HCT116 (cell line): ENCODE measurements around the gene AKNAD1. TPM values are rescaled to one million over a fixed set of nuclear protein-coding genes. Genes with fewer than 3 reads are reported as not detected.

Source experiments
- ATAC-seq: fragments of 200-7000 bp; cut with Tn5 transposase; 2 replicates; pipeline ENCODE4 v1.9.1; 2020; ENCODE audit warnings: mild to moderate bottlenecking, moderate library complexity
- BruUV-seq: library from RNA; stranded (reverse); fragments of 400-500 nt; replicated peaks from 2 replicates; lab custom pipeline; 2021; lab: Mats Ljungman, UMichigan
- CTCF ChIA-PET: fragments of 300-600 bp; sonication (Branson Sonifier 250); formaldehyde crosslinking; loops from one replicate; lab custom pipeline; 2021; ENCODE audit warnings: antibody characterized with exemption; lab: Charles Lee
- POLR2A ChIA-PET: fragments of 300-600, 350-600 bp; sonication (Branson Sonifier 250); formaldehyde crosslinking; loops from one replicate; lab custom pipeline; 2021; ENCODE audit warnings: antibody characterized with exemption; lab: Charles Lee
- RAD21 ChIA-PET, 2 experiments: fragments of 300-600 bp; sonication (Branson Sonifier 250); formaldehyde crosslinking; loops; one replicate each; lab custom pipeline; 2023; ENCODE audit warnings: low total read pairs in 2 of 2; ENCODE audit not compliant: uncharacterized antibody in 2 of 2, unreplicated experiment in 2 of 2, low non-redundant PET in 1 of 2; lab: Charles Lee
- DNase-seq: peaks from one replicate; pipeline ENCODE4 v3.0.0-alpha.2; 2010; ENCODE audit warnings: low read depth, low spot score
- H2AFZ ChIP-seq: fragments of 200-600 bp; shearing (Covaris generic), sonication (generic); 2 replicates; pipeline ENCODE4 v1.6.1; 2017; ENCODE audit warnings: low read depth, mixed run types, mixed read lengths, antibody characterized with exemption, low read length; ENCODE audit not compliant: poor library complexity, severe bottlenecking
- H3K27ac ChIP-seq: 2 replicates; pipeline ENCODE4 v1.5.1; 2012; ENCODE audit warnings: low read depth, low read length
- H3K27me3 ChIP-seq: fragments of 200-600 bp; sonication (generic); 2 replicates; pipeline ENCODE4 v1.6.1; 2016; ENCODE audit warnings: mixed run types, low read length, mixed read lengths; ENCODE audit not compliant: insufficient read depth
- H3K36me3 ChIP-seq, 2 experiments: fragments of 200-500 bp in 1 of 2; fragments of 200-600 bp in 1 of 2; sonication (Bioruptor generic) in 1 of 2; sonication (generic) in 1 of 2; 2 replicates each; pipeline versions ENCODE4 v1.5.1 to v1.6.1; 2014 to 2016; ENCODE audit warnings: low read length in 2 of 2, inconsistent platforms in 1 of 2, mixed read lengths in 1 of 2, mixed run types in 1 of 2; ENCODE audit not compliant: insufficient read depth in 2 of 2, control insufficient read depth in 1 of 2
- H3K4me1 ChIP-seq, 2 experiments: fragments of 200-600 bp in 1 of 2; sonication (generic) in 1 of 2; 2 replicates each; pipeline versions ENCODE4 v1.5.1 to v1.6.1; 2012 to 2017; ENCODE audit warnings: low read length in 2 of 2, inconsistent platforms in 1 of 2, mild to moderate bottlenecking in 1 of 2, mixed read lengths in 1 of 2, mixed run types in 1 of 2, moderate library complexity in 1 of 2; ENCODE audit not compliant: insufficient read depth in 2 of 2, control insufficient read depth in 1 of 2
- H3K4me2 ChIP-seq: fragments of 200-600 bp; sonication (generic); 2 replicates; pipeline ENCODE4 v1.6.1; 2017; ENCODE audit warnings: mixed run types, low read length, mixed read lengths
- H3K4me3 ChIP-seq, 2 experiments: fragments of 200-600 bp in 1 of 2; sonication (generic) in 1 of 2; replicated peaks in 1 of 2; 2 replicates each; pipeline ENCODE4 v1.5.1; 2011 to 2016; ENCODE audit warnings: low read length in 2 of 2, control low read depth in 1 of 2, low read depth in 1 of 2, mild to moderate bottlenecking in 1 of 2, mixed read lengths in 1 of 2, mixed run types in 1 of 2
- H3K79me2 ChIP-seq: fragments of 200-600 bp; sonication (generic); 2 replicates; pipeline ENCODE4 v1.6.1; 2017; ENCODE audit warnings: mild to moderate bottlenecking, mixed run types, low read length, moderate library complexity, mixed read lengths; ENCODE audit not compliant: insufficient read depth
- H3K9ac ChIP-seq: fragments of 200-600 bp; sonication (generic); 2 replicates; pipeline ENCODE4 v1.6.1; 2016; ENCODE audit warnings: low read length, mixed read lengths
- H3K9me2 ChIP-seq: fragments of 200-600 bp; sonication (generic), shearing (Covaris generic); 2 replicates; pipeline ENCODE4 v1.6.1; 2017; ENCODE audit warnings: mixed run types, mild to moderate bottlenecking, moderate library complexity; ENCODE audit not compliant: insufficient read depth
- H3K9me3 ChIP-seq, 2 experiments: fragments of 200-500 bp in 1 of 2; fragments of 200-600 bp in 1 of 2; sonication (Bioruptor generic) in 1 of 2; sonication (generic) in 1 of 2; 2 replicates each; pipeline ENCODE4 v1.6.1; 2014 to 2017; ENCODE audit warnings: low read length in 2 of 2, mixed read lengths in 2 of 2, inconsistent platforms in 1 of 2, low read depth in 1 of 2, mild to moderate bottlenecking in 1 of 2, mixed run types in 1 of 2, moderate library complexity in 1 of 2; ENCODE audit not compliant: control insufficient read depth in 1 of 2, insufficient read depth in 1 of 2
- H4K20me1 ChIP-seq: fragments of 200-600 bp; sonication (generic), shearing (Covaris generic); 2 replicates; pipeline ENCODE4 v1.6.1; 2017; ENCODE audit warnings: mixed run types, mild to moderate bottlenecking, moderate library complexity; ENCODE audit not compliant: insufficient read depth
- CBX3 ChIP-seq: IDR thresholded peaks from 2 replicates; pipeline ENCODE4 v1.6.1; 2012; ENCODE audit warnings: low read depth
- CEBPB ChIP-seq: IDR thresholded peaks from 2 replicates; pipeline ENCODE4 v1.6.1; 2012; ENCODE audit warnings: low read depth
- EGR1 ChIP-seq: IDR thresholded peaks from 2 replicates; pipeline ENCODE4 v1.6.1; 2012; ENCODE audit warnings: low read depth
- ELF1 ChIP-seq: IDR thresholded peaks from 2 replicates; pipeline ENCODE4 v1.6.1; 2012; ENCODE audit warnings: low read depth, borderline replicate concordance
- EZH2 ChIP-seq: fragments of 200-600 bp; sonication (generic); IDR thresholded peaks from 2 replicates; pipeline ENCODE4 v1.6.1; 2017; ENCODE audit warnings: antibody characterized with exemption, mixed run types
- EZH2phosphoT487 ChIP-seq: fragments of 200-600 bp; IDR thresholded peaks from 2 replicates; pipeline ENCODE4 v1.6.1; 2018; ENCODE audit warnings: antibody characterized with exemption, borderline replicate concordance
- MAX ChIP-seq: IDR thresholded peaks from 2 replicates; pipeline ENCODE4 v1.6.1; 2012
- POLR2A ChIP-seq: IDR thresholded peaks from 2 replicates; pipeline ENCODE4 v1.7.0; 2011; ENCODE audit warnings: borderline replicate concordance; ENCODE audit not compliant: insufficient read depth, insufficient read length; ENCODE audit errors: extremely low read depth
- POLR2AphosphoS5 ChIP-seq: IDR thresholded peaks from 2 replicates; pipeline ENCODE4 v1.6.1; 2011; ENCODE audit warnings: mild to moderate bottlenecking, low read depth, low read length, moderate library complexity
- SIN3A ChIP-seq: IDR thresholded peaks from 2 replicates; pipeline ENCODE4 v1.6.1; 2012; ENCODE audit warnings: low read depth
- SRF ChIP-seq: IDR thresholded peaks from 2 replicates; pipeline ENCODE4 v1.6.1; 2012; ENCODE audit warnings: low read depth
- YY1 ChIP-seq: IDR thresholded peaks from 2 replicates; pipeline ENCODE4 v1.6.1; 2011; ENCODE audit warnings: low read length, low read depth, moderate library complexity, mild to moderate bottlenecking; ENCODE audit not compliant: insufficient replicate concordance; ENCODE audit errors: extremely low read depth
- ZFX ChIP-seq: fragments of 450-650 bp; IDR thresholded peaks from 2 replicates; pipeline ENCODE4 v1.6.1; 2017
- ZNF274 ChIP-seq: fragments of 200-500 bp; sonication (Bioruptor generic); IDR thresholded peaks from 2 replicates; pipeline ENCODE4 v1.6.1; 2014; ENCODE audit warnings: mild to moderate bottlenecking, low read depth, low read length, inconsistent platforms
- intact Hi-C: fragments of 100-400 bp; cut with micrococcal nuclease; formaldehyde crosslinking; loops from 2 replicates; pipeline ENCODE4 v1.10.0; 2022
- total RNA-seq: library from RNA; stranded (reverse); gene quantifications from one replicate; pipeline ENCODE4 v1.2.1, GENCODE V29; 2021; ENCODE audit not compliant: unreplicated experiment
- TF ChIP-seq, protein P1 (sequence below): IDR thresholded peaks from 2 replicates; pipeline ENCODE4 v1.6.1; 2012

Gene AKNAD1
- total RNA-seq, 1 experiment from 2014 or later: 0.15 TPM

DNA sequence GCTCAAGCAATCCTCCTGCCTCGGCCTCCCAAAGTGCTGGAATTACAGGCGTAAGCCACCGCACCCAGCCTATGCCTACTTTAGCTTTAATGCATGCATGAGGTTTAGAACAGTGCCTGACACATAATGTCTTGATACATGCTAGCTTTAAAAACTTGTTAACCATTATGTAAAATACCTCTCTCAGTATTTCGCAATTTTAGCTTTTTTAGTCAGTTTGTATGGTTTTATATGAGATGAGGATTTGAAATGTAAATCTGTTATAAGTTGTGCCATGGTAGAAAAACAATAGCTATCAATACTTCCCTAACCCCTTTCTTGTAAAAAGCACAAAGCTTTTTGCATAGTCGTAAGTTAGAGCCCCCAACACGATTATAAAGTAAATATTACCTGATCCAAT is 4.7 kb upstream of the AKNAD1 start:
- H3K79me2 ChIP-seq: no peaks in the 10 kb centered on the region
- no peak overlapping the region for H3K9ac ChIP-seq
- no peaks in the 10 kb centered on the region for H3K36me3 ChIP-seq
- POLR2A ChIA-PET: no interaction called here
- H3K4me1 ChIP-seq: peaks cover 15 to 17% of the 10 kb centered on the region in 2 experiments
- RAD21 ChIA-PET: no interaction called here
- no peak overlapping the region for H3K27ac ChIP-seq
- no peaks in the 10 kb centered on the region for H3K27me3 ChIP-seq
- no peak overlapping the region for H3K4me3 ChIP-seq
- H2AFZ ChIP-seq: no peak overlapping the region
- ATAC-seq: no peak
- DNase-seq: no peak
- no peaks in the 10 kb centered on the region for H3K9me2 ChIP-seq
- intact Hi-C loops: no loop called here
- H3K9me3 ChIP-seq: no peaks in the 10 kb centered on the region
- CTCF ChIA-PET: no interaction called here
- BruUV-seq: no TSS peak
- no peaks in the 10 kb centered on the region for H4K20me1 ChIP-seq
- no peak for TF ChIP-seq SRF
- TF ChIP-seq POLR2AphosphoS5: no peak
- TF ChIP-seq ZFX: no peak
- TF ChIP-seq SIN3A: no peak
- no peak for TF ChIP-seq EZH2phosphoT487
- no peak for TF ChIP-seq YY1
- no peak for TF ChIP-seq POLR2A
- TF ChIP-seq EGR1: no peak
- no peak for TF ChIP-seq EZH2
- no peak for TF ChIP-seq MAX
- TF ChIP-seq CBX3: no peak
- no peak for TF ChIP-seq CEBPB
- no peak for TF ChIP-seq ELF1
- TF ChIP-seq, protein P1, sequence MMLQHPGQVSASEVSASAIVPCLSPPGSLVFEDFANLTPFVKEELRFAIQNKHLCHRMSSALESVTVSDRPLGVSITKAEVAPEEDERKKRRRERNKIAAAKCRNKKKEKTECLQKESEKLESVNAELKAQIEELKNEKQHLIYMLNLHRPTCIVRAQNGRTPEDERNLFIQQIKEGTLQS: no peak
- no peak for TF ChIP-seq ZNF274
- H3K4me2 ChIP-seq: no peak overlapping the region
